AG09309 (cell line): ENCODE results near the gene FAF2.
"Not testable (repeated sequence)": the region's sequence is repeated elsewhere in the genome, so short reads cannot be mapped to it uniquely, and the experiment has no call there.

Experiments
- DNase-seq: peaks from one replicate; pipeline ENCODE4 v3.0.0-alpha.2; 2010; ENCODE audit warnings: low read depth
- H3K4me3 ChIP-seq: 2 replicates; pipeline ENCODE4 v1.5.1; 2011; ENCODE audit warnings: mild to moderate bottlenecking, low read depth, low read length, moderate library complexity; ENCODE audit not compliant: control insufficient read depth
- TF ChIP-seq, protein P1 (sequence below): IDR thresholded peaks from 2 replicates; pipeline ENCODE4 v1.5.1; 2011; ENCODE audit warnings: mild to moderate bottlenecking, low read depth, low read length, inconsistent platforms; ENCODE audit not compliant: insufficient read depth, control insufficient read depth; ENCODE audit errors: missing control alignments

FAF2 gene

DNA sequence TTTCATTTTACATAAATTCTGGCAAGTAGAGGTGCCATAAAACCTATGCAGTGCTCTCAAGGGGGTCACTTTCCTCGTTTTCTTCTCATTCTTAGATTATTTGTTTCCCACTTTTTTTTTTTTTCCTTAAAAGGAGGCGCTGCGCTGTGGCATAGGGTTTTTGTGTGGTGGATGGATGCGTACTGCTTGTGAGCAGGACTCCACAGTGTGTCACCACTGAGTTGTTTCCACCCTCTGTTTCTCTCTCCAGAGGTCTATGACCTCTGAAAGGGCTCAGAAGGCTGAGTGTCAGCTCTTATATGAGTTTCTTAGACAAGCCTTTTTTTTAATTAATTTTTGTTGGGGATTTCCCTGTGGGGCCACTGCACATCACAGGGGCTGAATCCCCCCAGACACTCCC, 18.2 kb upstream of the FAF2 start:
- TF ChIP-seq, protein P1, sequence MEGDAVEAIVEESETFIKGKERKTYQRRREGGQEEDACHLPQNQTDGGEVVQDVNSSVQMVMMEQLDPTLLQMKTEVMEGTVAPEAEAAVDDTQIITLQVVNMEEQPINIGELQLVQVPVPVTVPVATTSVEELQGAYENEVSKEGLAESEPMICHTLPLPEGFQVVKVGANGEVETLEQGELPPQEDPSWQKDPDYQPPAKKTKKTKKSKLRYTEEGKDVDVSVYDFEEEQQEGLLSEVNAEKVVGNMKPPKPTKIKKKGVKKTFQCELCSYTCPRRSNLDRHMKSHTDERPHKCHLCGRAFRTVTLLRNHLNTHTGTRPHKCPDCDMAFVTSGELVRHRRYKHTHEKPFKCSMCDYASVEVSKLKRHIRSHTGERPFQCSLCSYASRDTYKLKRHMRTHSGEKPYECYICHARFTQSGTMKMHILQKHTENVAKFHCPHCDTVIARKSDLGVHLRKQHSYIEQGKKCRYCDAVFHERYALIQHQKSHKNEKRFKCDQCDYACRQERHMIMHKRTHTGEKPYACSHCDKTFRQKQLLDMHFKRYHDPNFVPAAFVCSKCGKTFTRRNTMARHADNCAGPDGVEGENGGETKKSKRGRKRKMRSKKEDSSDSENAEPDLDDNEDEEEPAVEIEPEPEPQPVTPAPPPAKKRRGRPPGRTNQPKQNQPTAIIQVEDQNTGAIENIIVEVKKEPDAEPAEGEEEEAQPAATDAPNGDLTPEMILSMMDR: no peak
- DNase-seq: no peak
- no peak overlapping the region for H3K4me3 ChIP-seq

DNA sequence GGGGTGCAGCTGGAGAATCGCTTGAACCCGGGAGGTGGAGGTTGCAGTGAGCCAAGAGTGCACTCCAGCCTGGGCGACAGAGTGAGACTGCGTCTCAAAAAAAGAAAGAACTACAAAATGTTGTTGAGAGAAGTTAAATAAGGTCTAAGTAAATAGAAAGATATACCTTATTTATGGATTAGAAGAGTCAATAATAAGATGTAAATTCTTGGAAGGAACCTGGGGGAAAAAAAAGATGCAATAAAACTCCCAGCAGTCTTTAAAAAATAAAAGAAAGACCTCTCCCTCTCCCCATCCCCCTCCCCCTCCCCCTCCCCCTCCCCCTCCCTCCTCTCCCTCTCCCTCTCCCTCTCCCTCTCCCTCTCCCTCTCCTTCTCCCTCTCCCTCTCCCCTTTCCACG, 15.5 kb upstream of the FAF2 start:
- TF ChIP-seq, protein P1: no peak
- no peak overlapping the region for H3K4me3 ChIP-seq

DNA sequence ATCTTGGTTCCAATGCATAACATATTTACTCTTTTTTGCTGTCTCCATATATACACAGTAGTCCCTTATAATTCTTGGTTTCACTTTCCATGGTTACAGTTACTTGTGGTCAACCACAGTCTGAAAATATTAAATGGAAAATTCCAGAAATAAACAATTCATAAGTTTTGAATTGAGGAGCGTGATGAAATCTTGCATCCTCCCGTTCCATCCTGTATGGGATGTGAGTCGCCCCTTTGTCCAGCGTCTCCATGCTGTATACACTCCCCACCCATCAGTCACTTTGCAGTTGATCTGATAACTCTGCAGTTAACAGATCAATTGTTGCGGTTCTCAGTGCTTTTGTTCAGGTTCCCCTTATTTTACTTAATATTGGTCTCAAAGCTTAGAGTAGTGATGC, 11.5 kb upstream of the FAF2 start:
- DNase-seq: no peak
- TF ChIP-seq, protein P1: no peak
- no peak overlapping the region; the same call in 1 of the 2 replicates for H3K4me3 ChIP-seq

More for the DNA sequence above, 15.5 kb upstream of the FAF2 start:
- no peak for DNase-seq

DNA sequence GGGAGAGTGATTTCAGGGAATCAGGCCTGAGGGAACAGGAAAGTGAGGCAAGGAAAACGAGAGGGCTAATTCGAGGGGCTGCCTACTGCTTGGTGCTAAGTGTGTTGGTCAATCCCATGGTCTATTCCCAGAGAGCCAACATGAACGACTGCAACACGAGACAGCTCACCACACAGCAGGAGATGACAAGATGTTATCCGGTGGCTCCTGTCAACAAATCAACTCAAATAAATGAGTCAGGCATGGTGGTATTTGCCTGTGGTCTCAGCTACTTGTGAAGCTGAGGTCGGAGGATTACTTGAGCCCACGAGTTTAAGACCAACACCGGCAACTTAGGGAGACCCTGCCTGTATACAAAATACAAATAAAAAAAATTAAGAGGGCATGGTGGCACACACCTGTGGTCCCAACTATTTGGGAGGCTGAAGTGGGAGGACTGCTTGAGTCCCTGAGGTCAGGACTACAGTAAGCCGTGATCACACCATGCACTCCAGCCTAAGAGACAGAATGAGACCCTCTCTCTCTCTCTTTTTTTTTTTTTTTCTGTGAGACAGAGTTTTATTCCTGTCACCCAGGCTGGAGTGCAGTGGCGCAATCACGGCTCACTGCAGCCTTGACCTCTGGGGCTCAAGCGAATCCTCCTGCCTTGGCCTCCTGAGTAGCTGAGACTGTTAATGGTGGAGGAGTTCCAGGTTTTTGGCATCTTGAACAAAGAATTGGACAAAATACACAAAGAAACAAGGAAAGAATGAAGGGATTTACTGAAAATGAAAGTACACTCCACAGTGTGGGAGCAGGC, 9.0 kb upstream of the FAF2 start:
- TF ChIP-seq, protein P1: no peak
- H3K4me3 ChIP-seq: no peak overlapping the region
- peak; percentile 35 for DNase-seq

DNA sequence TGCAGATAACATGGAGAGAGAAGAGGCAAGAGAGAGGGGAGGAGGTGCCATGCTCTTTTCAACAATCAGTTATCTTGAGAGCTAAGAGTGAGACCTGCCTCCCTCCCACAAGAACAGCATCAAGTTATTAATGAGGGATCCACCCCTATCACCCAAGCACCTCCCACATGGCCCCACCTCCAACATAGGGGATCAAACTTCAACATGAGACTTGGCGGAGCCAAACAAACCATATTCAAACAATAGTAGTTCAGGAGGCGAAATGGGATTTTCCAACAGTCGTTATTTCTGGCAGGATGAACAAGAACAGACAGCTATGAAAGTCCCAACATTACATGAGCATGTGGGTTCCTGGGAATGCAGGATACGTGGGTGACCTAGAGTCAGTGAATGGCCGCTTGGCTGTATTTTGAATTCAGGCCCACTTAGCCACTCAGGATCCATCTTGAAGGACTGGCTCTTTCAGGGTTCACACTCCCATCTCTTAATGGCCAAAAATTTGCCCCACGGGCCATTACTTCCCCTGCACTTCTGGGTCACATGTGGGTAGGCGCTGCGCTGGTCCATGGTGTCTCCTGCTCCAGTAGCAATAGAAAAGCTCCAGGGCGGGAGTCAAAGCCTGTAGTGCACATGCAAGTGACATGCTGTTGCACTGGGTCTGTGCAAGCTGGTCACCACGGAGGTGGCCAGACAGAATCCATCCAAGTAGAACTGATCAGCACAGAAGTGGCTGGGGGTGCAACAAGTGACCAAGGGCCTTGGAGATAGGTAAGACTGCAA, 7.1 kb upstream of the FAF2 start:
- TF ChIP-seq, protein P1: no peak
- no peak overlapping the region for H3K4me3 ChIP-seq
- DNase-seq: no peak

DNA sequence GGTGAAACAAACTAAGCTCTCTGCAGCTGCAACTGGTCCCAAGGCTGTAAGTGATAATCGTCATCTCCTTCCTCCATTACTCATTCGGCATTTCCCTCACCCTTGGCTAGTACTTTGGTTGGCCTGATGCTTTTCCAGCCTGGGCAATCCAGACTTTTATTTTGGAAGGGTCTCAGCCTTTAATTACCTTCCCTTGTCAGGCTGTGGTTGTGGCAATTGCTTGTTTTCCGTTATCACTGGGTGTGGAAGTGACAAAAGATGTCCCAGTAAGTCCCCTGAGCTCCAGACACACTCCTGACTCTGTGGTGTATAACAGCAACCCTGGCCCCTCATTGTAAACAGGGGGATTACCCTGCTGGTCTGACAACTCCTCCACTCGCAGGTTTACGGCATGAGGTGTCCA, 6.3 kb upstream of the FAF2 start:
- H3K4me3 ChIP-seq: no peak overlapping the region
- TF ChIP-seq, protein P1: no peak
- DNase-seq: no peak

DNA sequence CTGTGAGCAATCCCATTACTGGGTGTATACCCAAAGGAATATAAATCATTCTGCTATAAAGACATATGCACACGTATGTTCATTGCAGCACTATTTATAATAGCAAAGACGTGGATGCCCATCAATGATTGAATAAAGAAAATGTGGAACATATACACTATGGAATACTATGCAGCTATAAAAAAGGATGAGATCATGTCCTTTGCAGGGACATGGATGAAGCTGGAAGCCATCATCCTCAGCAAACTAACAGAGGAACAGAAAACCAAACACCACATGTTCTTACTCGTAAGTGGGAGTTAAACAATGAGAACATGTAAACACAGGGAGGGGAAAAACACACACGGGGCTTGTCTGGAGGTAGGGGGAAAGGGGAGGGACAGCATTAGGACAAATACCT, 5.3 kb upstream of the FAF2 start:
- H3K4me3 ChIP-seq, DNase-seq: not testable (repeated sequence)
